ENCODE data around the gene PTPRF. TPM values are rescaled to one million over a fixed set of nuclear protein-coding genes. Genes with fewer than 3 reads are reported as not detected.

Gene PTPRF
- polyA plus RNA-seq, 1 experiment = 68.3 TPM

DNA sequence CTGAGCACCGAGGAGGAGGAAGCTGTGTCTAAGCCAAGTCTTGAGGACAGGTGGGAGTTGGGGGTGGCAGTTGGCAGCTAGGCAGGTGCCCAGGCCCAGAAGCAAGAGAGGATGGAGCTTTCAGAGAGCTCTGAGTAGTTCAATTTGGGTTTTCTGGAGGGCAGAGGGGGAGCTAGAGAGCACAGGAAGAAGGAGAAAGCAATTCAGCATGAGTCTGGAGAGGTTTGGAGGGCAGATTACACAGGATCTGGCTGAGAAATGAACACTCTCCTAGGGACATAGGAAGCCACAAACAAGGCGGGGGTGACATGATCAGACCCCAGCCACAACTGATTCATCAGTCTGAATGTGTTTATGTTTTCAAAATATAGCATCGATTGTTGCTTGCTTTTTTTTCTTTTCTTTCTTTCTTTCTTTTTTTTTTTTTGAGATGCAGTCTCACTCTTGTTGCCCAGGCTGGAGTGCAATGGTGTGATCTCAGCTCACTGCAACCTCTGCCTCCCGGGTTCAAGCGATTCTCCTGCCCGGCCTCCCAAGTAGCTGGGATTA, 23.8 kb downstream of the PTPRF start:
- CTCF ChIA-PET = interaction anchor here (0.6 to 2.2 kb wide), 12 partner anchors 10 to 91 kb away, joined by 3 to 11 read pairs (median 4); no protein-coding TSS in a partner anchor
- TF ChIP-seq CTCF (IDR thresholded peaks at IDR 0.05; ENCODE audit: low read depth, low read length) = peak; percentile 82
- POLR2A ChIA-PET = interaction anchor here (0.9 kb wide), 1 partner anchor 96 kb away, joined by 4 read pairs; the partner anchor contains the start of gene KDM4A
- Histone ChIP-seq H3K27ac (ENCODE audit: low read depth, low read length) (no peak overlapping the region), H3K9me3 (ENCODE audit: control insufficient read depth, insufficient read depth, low read length) (no peaks in the 10 kb centered on the region), H3K4me3 (ENCODE audit: low read depth, low read length) (no peak overlapping the region), H3K27me3 (ENCODE audit: control insufficient read depth, insufficient read depth, low read length) (no peaks in the 10 kb centered on the region)
- no peak for DNase-seq (ENCODE audit: low read depth, low spot score)

DNA sequence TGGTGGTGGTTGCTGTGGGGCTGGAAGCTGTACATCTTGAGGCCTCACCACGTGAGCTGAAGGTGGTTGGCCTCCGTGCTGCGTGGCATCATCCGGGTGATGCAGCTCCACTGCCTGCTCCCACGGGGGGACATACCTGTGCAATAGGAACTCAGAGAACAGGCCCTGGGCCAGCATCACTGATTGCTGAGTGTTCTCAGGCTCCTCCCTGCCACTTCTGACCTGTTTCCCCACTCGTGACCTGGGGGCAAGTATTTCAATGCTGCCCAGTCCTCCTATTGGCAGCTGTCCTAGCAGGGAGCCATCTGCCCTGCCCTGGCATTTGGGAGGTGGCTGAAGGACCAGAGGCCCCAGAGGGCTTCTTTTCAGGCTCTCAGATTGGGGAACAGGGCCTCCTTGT, 26.1 kb downstream of the PTPRF start:
- Histone ChIP-seq H3K27ac (ENCODE audit: low read depth, low read length) (no peak overlapping the region), H3K4me3 (ENCODE audit: low read depth, low read length) (no peak overlapping the region), H3K9me3 (ENCODE audit: control insufficient read depth, insufficient read depth, low read length) (no peaks in the 10 kb centered on the region), H3K27me3 (ENCODE audit: control insufficient read depth, insufficient read depth, low read length) (no peaks in the 10 kb centered on the region)
- TF ChIP-seq CTCF (IDR thresholded peaks at IDR 0.05; ENCODE audit: low read depth, low read length) = no peak
- CTCF ChIA-PET = no interaction called here
- POLR2A ChIA-PET = no interaction called here
- DNase-seq (ENCODE audit: low read depth, low spot score) = no peak

- CTCF ChIA-PET = no interaction called here
- H3K4me3 ChIP-seq (ENCODE audit: low read depth, low read length) = no peak overlapping the region
- DNase-seq (ENCODE audit: low read depth, low spot score) = no peak
- POLR2A ChIA-PET = interaction anchor here (1.0 to 1.7 kb wide), 2 partner anchors 25 to 92 kb away, joined by 3 to 8 read pairs; partner anchors contain the start of gene KDM4A
- H3K27me3 ChIP-seq (ENCODE audit: control insufficient read depth, insufficient read depth, low read length) = no peaks in the 10 kb centered on the region
- TF ChIP-seq CTCF (IDR thresholded peaks at IDR 0.05; ENCODE audit: low read depth, low read length) = no peak
- H3K9me3 ChIP-seq (ENCODE audit: control insufficient read depth, insufficient read depth, low read length) = no peaks in the 10 kb centered on the region
- H3K27ac ChIP-seq (ENCODE audit: low read depth, low read length) = no peak overlapping the region
Measured at GRCh38 chr1:43557744-43558245, 27.1 kb downstream of the PTPRF start.

DNA sequence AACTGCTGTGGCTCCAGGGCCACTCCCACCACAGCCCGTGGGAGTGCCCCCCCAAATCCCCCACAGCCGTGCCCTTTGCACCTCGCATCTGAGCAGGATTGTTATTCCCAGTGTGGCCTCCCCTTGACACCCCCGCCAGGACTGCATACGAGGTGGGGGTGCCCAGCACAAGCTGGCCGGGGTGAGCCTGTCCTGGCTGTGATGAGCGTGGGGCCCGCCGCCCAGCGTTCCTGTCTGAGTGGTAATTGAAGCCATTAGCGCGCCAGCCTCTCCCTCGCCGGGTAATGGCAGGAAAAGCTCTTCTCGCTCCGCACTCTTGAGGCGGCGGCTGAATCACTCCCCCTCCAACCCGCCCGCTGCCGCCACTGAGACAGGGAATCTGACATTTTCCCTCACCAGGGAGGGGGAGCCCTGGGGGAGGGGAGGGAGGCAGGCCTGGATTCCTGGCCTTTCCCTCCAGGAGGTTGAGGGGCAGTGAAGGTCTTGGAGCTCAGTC, 27.7 kb downstream of the PTPRF start:
- no peaks in the 10 kb centered on the region for H3K9me3 ChIP-seq (ENCODE audit: control insufficient read depth, insufficient read depth, low read length)
- no peak for TF ChIP-seq CTCF (IDR thresholded peaks at IDR 0.05; ENCODE audit: low read depth, low read length)
- ChIA-PET POLR2A (interaction anchor here (1.0 to 1.7 kb wide), 2 partner anchors 26 to 92 kb away, joined by 3 to 8 read pairs; partner anchors contain the start of gene KDM4A), CTCF (no interaction called here)
- H3K4me3 ChIP-seq (ENCODE audit: low read depth, low read length) = peak overlapping the region; percentile 25; the same call in 1 of the 2 replicates
- peak overlapping the region; percentile 65 for H3K27ac ChIP-seq (ENCODE audit: low read depth, low read length)
- no peaks in the 10 kb centered on the region for H3K27me3 ChIP-seq (ENCODE audit: control insufficient read depth, insufficient read depth, low read length)
- no peak for DNase-seq (ENCODE audit: low read depth, low spot score)

GRCh38 chr1:43559714-43560113, 29.0 kb downstream of the PTPRF start:
- no peak for TF ChIP-seq CTCF (IDR thresholded peaks at IDR 0.05; ENCODE audit: low read depth, low read length)
- ChIA-PET POLR2A (no interaction called here), CTCF (no interaction called here)
- Histone ChIP-seq H3K27ac (ENCODE audit: low read depth, low read length) (no peak overlapping the region), H3K27me3 (ENCODE audit: control insufficient read depth, insufficient read depth, low read length) (no peaks in the 10 kb centered on the region), H3K4me3 (ENCODE audit: low read depth, low read length) (no peak overlapping the region), H3K9me3 (ENCODE audit: control insufficient read depth, insufficient read depth, low read length) (no peaks in the 10 kb centered on the region; the same call in 1 of the 2 replicates)
- DNase-seq (ENCODE audit: low read depth, low spot score) = no peak

Measured in AG04450 (cell line).